Measurements from ENCODE around the gene WDR91.
A peak's percentile ranks its signal among the peaks of the same experiment; 100 is the strongest.
"Not testable (repeated sequence)": the region's sequence is repeated elsewhere in the genome, so short reads cannot be mapped to it uniquely, and the experiment has no call there.

Gene WDR91

GRCh38 chr7:135178364-135178763, 33.0 kb downstream of the WDR91 start:
- H3K27ac ChIP-seq (ENCODE audit: low read depth, low read length, severe bottlenecking): no peak overlapping the region
- H3K36me3 ChIP-seq (ENCODE audit: control insufficient read depth, insufficient read depth, low read length): peaks cover 6% of the 10 kb centered on the region
- peaks cover 45% of the 10 kb centered on the region for H3K9me3 ChIP-seq (ENCODE audit: control insufficient read depth, low read length)
- H3K4me3 ChIP-seq (ENCODE audit: extremely low read depth, insufficient read depth, low read length, poor library complexity, severe bottlenecking): no peak overlapping the region
- 89 to 92% methylated on average over 10 to 13 of the region's 13 CpGs for WGBS, 2 experiments (ENCODE audit: insufficient coverage in 2 of 2)
- no peaks in the 10 kb centered on the region for H3K4me1 ChIP-seq (ENCODE audit: control insufficient read depth, insufficient read depth, low read length, poor library complexity, severe bottlenecking)

GRCh38 chr7:135177028-135177696, 34.2 kb downstream of the WDR91 start:
- no peaks in the 10 kb centered on the region for H3K4me1 ChIP-seq (ENCODE audit: control insufficient read depth, insufficient read depth, low read length, poor library complexity, severe bottlenecking)
- H3K9me3 ChIP-seq (ENCODE audit: control insufficient read depth, low read length): peaks cover 35% of the 10 kb centered on the region
- H3K36me3 ChIP-seq (ENCODE audit: control insufficient read depth, insufficient read depth, low read length): no peaks in the 10 kb centered on the region
- no peak overlapping the region for H3K27ac ChIP-seq (ENCODE audit: low read depth, low read length, severe bottlenecking)
- no peak overlapping the region for H3K4me3 ChIP-seq (ENCODE audit: extremely low read depth, insufficient read depth, low read length, poor library complexity, severe bottlenecking)
- WGBS, 2 experiments (ENCODE audit: insufficient coverage in 2 of 2): 93 to 96% methylated on average over 7 to 9 of the region's 9 CpGs

- WGBS, 2 experiments (ENCODE audit: insufficient coverage in 2 of 2): 90 to 94% methylated on average over 6 of the region's 6 CpGs
- peaks cover 3% of the 10 kb centered on the region for H3K4me1 ChIP-seq (ENCODE audit: control insufficient read depth, insufficient read depth, low read length, poor library complexity, severe bottlenecking)
- peaks cover 23% of the 10 kb centered on the region for H3K9me3 ChIP-seq (ENCODE audit: control insufficient read depth, low read length)
- H3K4me3 ChIP-seq (ENCODE audit: extremely low read depth, insufficient read depth, low read length, poor library complexity, severe bottlenecking): no peak overlapping the region
- H3K27ac ChIP-seq (ENCODE audit: low read depth, low read length, severe bottlenecking): no peak overlapping the region
- H3K36me3 ChIP-seq (ENCODE audit: control insufficient read depth, insufficient read depth, low read length): no peaks in the 10 kb centered on the region
Observed at GRCh38 chr7:135175931-135176330, 35.4 kb downstream of the WDR91 start.

GRCh38 chr7:135174941-135175340, 36.4 kb downstream of the WDR91 start:
- Histone ChIP-seq H3K27ac (ENCODE audit: low read depth, low read length, severe bottlenecking) (no peak overlapping the region), H3K4me3 (ENCODE audit: extremely low read depth, insufficient read depth, low read length, poor library complexity, severe bottlenecking) (no peak overlapping the region), H3K9me3 (ENCODE audit: control insufficient read depth, low read length) (peaks cover 14% of the 10 kb centered on the region), H3K36me3 (ENCODE audit: control insufficient read depth, insufficient read depth, low read length) (no peaks in the 10 kb centered on the region), H3K4me1 (ENCODE audit: control insufficient read depth, insufficient read depth, low read length, poor library complexity, severe bottlenecking) (peaks cover 3% of the 10 kb centered on the region)
- WGBS, 2 experiments (ENCODE audit: insufficient coverage in 2 of 2): 95 to 100% methylated on average over 1 to 2 of the region's 7 CpGs

GRCh38 chr7:135173916-135174315, 37.4 kb downstream of the WDR91 start:
- not testable (repeated sequence) for H3K27ac ChIP-seq (ENCODE audit: low read depth, low read length, severe bottlenecking); H3K9me3 ChIP-seq (ENCODE audit: control insufficient read depth, low read length); H3K4me3 ChIP-seq (ENCODE audit: extremely low read depth, insufficient read depth, low read length, poor library complexity, severe bottlenecking); H3K4me1 ChIP-seq (ENCODE audit: control insufficient read depth, insufficient read depth, low read length, poor library complexity, severe bottlenecking); H3K36me3 ChIP-seq (ENCODE audit: control insufficient read depth, insufficient read depth, low read length)
- WGBS, 2 experiments (ENCODE audit: insufficient coverage in 2 of 2): 93 to 100% methylated on average over 1 to 2 of the region's 4 CpGs

GRCh38 chr7:135171581-135172291, 39.6 kb downstream of the WDR91 start:
- H3K27ac ChIP-seq (ENCODE audit: low read depth, low read length, severe bottlenecking); H3K4me3 ChIP-seq (ENCODE audit: extremely low read depth, insufficient read depth, low read length, poor library complexity, severe bottlenecking): not testable (repeated sequence)

GRCh38 chr7:135170998-135171481, 40.3 kb downstream of the WDR91 start:
- H3K9me3 ChIP-seq (ENCODE audit: control insufficient read depth, low read length): not testable (repeated sequence)
- 0 to 4% methylated on average over 3 to 4 of the region's 12 CpGs for WGBS, 2 experiments (ENCODE audit: insufficient coverage in 2 of 2)
- Histone ChIP-seq H3K27ac (ENCODE audit: low read depth, low read length, severe bottlenecking) (peak overlapping the region; percentile 92), H3K36me3 (ENCODE audit: control insufficient read depth, insufficient read depth, low read length) (peaks cover 33% of the 10 kb centered on the region), H3K4me1 (ENCODE audit: control insufficient read depth, insufficient read depth, low read length, poor library complexity, severe bottlenecking) (peaks cover 12% of the 10 kb centered on the region), H3K4me3 (ENCODE audit: extremely low read depth, insufficient read depth, low read length, poor library complexity, severe bottlenecking) (peak overlapping the region; percentile 84)

More at GRCh38 chr7:135171581-135172291, 39.6 kb downstream of the WDR91 start:
- Histone ChIP-seq H3K4me1 (ENCODE audit: control insufficient read depth, insufficient read depth, low read length, poor library complexity, severe bottlenecking) (peaks cover 12% of the 10 kb centered on the region), H3K36me3 (ENCODE audit: control insufficient read depth, insufficient read depth, low read length) (peaks cover 26% of the 10 kb centered on the region)
- WGBS, 2 experiments (ENCODE audit: insufficient coverage in 2 of 2): 92% methylated on average over 16 to 18 of the region's 19 CpGs
- not testable (repeated sequence) for H3K9me3 ChIP-seq (ENCODE audit: control insufficient read depth, low read length)

- Histone ChIP-seq H3K4me3 (ENCODE audit: extremely low read depth, insufficient read depth, low read length, poor library complexity, severe bottlenecking) (peak within 1 kb of the TSS; percentile 84), H3K27ac (ENCODE audit: low read depth, low read length, severe bottlenecking) (peak within 1 kb of the TSS; percentile 92), H3K36me3 (ENCODE audit: control insufficient read depth, insufficient read depth, low read length) (peaks cover 39% of the 10 kb centered on the region), H3K9me3 (ENCODE audit: control insufficient read depth, low read length) (no peaks in the 10 kb centered on the region), H3K4me1 (ENCODE audit: control insufficient read depth, insufficient read depth, low read length, poor library complexity, severe bottlenecking) (peaks cover 12% of the 10 kb centered on the region)
- 0% methylated on average over 66 to 75 of the region's 77 CpGs for WGBS, 2 experiments (ENCODE audit: insufficient coverage in 2 of 2)
Observed at GRCh38 chr7:135170274-135170997, 40.9 kb downstream of the WDR91 start, which contains the start of gene CYREN. CYREN (minus strand) TSS chr7:135170707; CDS start chr7:135168922, 1,785 bp downstream.

GRCh38 chr7:135169964-135170273, 41.4 kb downstream of the WDR91 start:
- Histone ChIP-seq H3K4me3 (ENCODE audit: extremely low read depth, insufficient read depth, low read length, poor library complexity, severe bottlenecking) (peak overlapping the region; percentile 84), H3K27ac (ENCODE audit: low read depth, low read length, severe bottlenecking) (peak overlapping the region; percentile 92), H3K36me3 (ENCODE audit: control insufficient read depth, insufficient read depth, low read length) (peaks cover 44% of the 10 kb centered on the region), H3K4me1 (ENCODE audit: control insufficient read depth, insufficient read depth, low read length, poor library complexity, severe bottlenecking) (peaks cover 12% of the 10 kb centered on the region), H3K9me3 (ENCODE audit: control insufficient read depth, low read length) (no peaks in the 10 kb centered on the region)
- WGBS, 2 experiments (ENCODE audit: insufficient coverage in 2 of 2): 0 to 2% methylated on average over 9 to 13 of the region's 17 CpGs

- H3K4me3 ChIP-seq (ENCODE audit: extremely low read depth, insufficient read depth, low read length, poor library complexity, severe bottlenecking): peak overlapping the region; percentile 84
- peaks cover 50% of the 10 kb centered on the region for H3K36me3 ChIP-seq (ENCODE audit: control insufficient read depth, insufficient read depth, low read length)
- peaks cover 12% of the 10 kb centered on the region for H3K4me1 ChIP-seq (ENCODE audit: control insufficient read depth, insufficient read depth, low read length, poor library complexity, severe bottlenecking)
- peak overlapping the region; percentile 92 for H3K27ac ChIP-seq (ENCODE audit: low read depth, low read length, severe bottlenecking)
- no peaks in the 10 kb centered on the region for H3K9me3 ChIP-seq (ENCODE audit: control insufficient read depth, low read length)
- WGBS, 2 experiments (ENCODE audit: insufficient coverage in 2 of 2): 69 to 72% methylated on average over 7 to 9 of the region's 11 CpGs
Observed at GRCh38 chr7:135169141-135169963, 42.0 kb downstream of the WDR91 start.
